GM23338 (cell line): ENCODE measurements around the gene GPC6. TPM values are rescaled to one million over a fixed set of nuclear protein-coding genes. Genes with fewer than 3 reads are reported as not detected.

Experiments
- ATAC-seq: fragments of 200-7000 bp; cut with Tn5 transposase; 3 replicates; pipeline ENCODE4 v1.9.1; 2020
- DNase-seq: peaks from one replicate; pipeline ENCODE4 v3.0.0-alpha.2; 2015; ENCODE audit warnings: low spot score
- H2AFZ ChIP-seq: fragments of 200-600 bp; sonication (generic); 2 replicates; pipeline ENCODE4 v1.8.0; 2016; ENCODE audit warnings: antibody characterized with exemption, mild to moderate bottlenecking, moderate library complexity
- H3F3A ChIP-seq: fragments of 200-600 bp; sonication (generic); replicated peaks from 2 replicates; pipeline ENCODE4 v1.8.0; 2017; ENCODE audit warnings: antibody characterized with exemption, mixed run types, low read depth
- H3K27ac ChIP-seq: fragments of 200-600 bp; sonication (generic); 2 replicates; pipeline ENCODE4 v1.6.1; 2016; ENCODE audit warnings: low read depth
- H3K27me3 ChIP-seq: fragments of 200-600 bp; sonication (generic); 2 replicates; pipeline ENCODE4 v1.8.0; 2016; ENCODE audit warnings: mild to moderate bottlenecking, mixed run types, moderate library complexity; ENCODE audit not compliant: insufficient read depth
- H3K36me3 ChIP-seq: fragments of 200-600 bp; sonication (generic); 2 replicates; pipeline ENCODE4 v1.8.0; 2016; ENCODE audit warnings: mild to moderate bottlenecking; ENCODE audit not compliant: insufficient read depth
- H3K4me1 ChIP-seq: fragments of 200-600 bp; sonication (generic); 2 replicates; pipeline ENCODE4 v1.8.0; 2016; ENCODE audit warnings: mild to moderate bottlenecking, moderate library complexity; ENCODE audit not compliant: insufficient read depth
- H3K4me2 ChIP-seq: fragments of 200-600 bp; sonication (generic); 2 replicates; pipeline ENCODE4 v1.7.1; 2017; ENCODE audit warnings: mixed run types
- H3K4me3 ChIP-seq: fragments of 200-600 bp; sonication (generic); 2 replicates; pipeline ENCODE4 v1.6.1; 2016; ENCODE audit warnings: mixed run types
- H3K79me2 ChIP-seq: fragments of 200-600 bp; sonication (generic); replicated peaks from 2 replicates; pipeline ENCODE4 v1.8.0; 2017; ENCODE audit warnings: mild to moderate bottlenecking; ENCODE audit not compliant: insufficient read depth
- H3K9me2 ChIP-seq: fragments of 200-600 bp; sonication (generic); 2 replicates; pipeline ENCODE4 v1.8.0; 2017; ENCODE audit not compliant: insufficient read depth
- H4K20me1 ChIP-seq: fragments of 200-600 bp; sonication (generic); replicated peaks from 2 replicates; pipeline ENCODE4 v1.8.0; 2017; ENCODE audit warnings: mild to moderate bottlenecking; ENCODE audit not compliant: insufficient read depth
- H3K27ac Mint-ChIP-seq: 2 replicates; pipeline ENCODE4 v1.8.0; 2020; ENCODE audit warnings: inconsistent platforms, mild to moderate bottlenecking, moderate library complexity, mixed read lengths
- H3K27me3 Mint-ChIP-seq: 3 replicates; pipeline ENCODE4 v1.8.0; 2022; ENCODE audit warnings: low read depth, mild to moderate bottlenecking, moderate library complexity, mixed read lengths, inconsistent platforms; ENCODE audit not compliant: insufficient read depth, poor library complexity
- H3K36me3 Mint-ChIP-seq: 3 replicates; pipeline ENCODE4 v1.8.0; 2021; ENCODE audit warnings: low read depth, mild to moderate bottlenecking, inconsistent platforms, moderate library complexity, mixed read lengths
- H3K4me1 Mint-ChIP-seq: 3 replicates; pipeline ENCODE4 v1.8.0; 2020; ENCODE audit warnings: mild to moderate bottlenecking, inconsistent platforms, mixed read lengths
- H3K4me3 Mint-ChIP-seq: 3 replicates; pipeline ENCODE4 v1.8.0; 2021; ENCODE audit warnings: moderate library complexity, mild to moderate bottlenecking, inconsistent platforms, mixed read lengths
- H3K9me3 Mint-ChIP-seq: 3 replicates; pipeline ENCODE4 v1.8.0; 2020; ENCODE audit warnings: moderate library complexity, mild to moderate bottlenecking, inconsistent platforms, mixed read lengths
- CREB1 ChIP-seq: fragments of 250-450 bp; sonication (Bioruptor Pico); IDR thresholded peaks from 2 replicates; pipeline ENCODE4 v1.5.0; 2020; ENCODE audit warnings: low read depth, mild to moderate bottlenecking, moderate library complexity
- CTCF ChIP-seq, 2 experiments: fragments of 200-600 bp in 1 of 2; sonication (generic) in 1 of 2; conservative IDR thresholded peaks; 2 replicates each; pipeline versions ENCODE4 v1.5.1 to v1.6.1; 2016 to 2017; ENCODE audit warnings: antibody characterized with exemption in 2 of 2, low read depth in 2 of 2, mild to moderate bottlenecking in 2 of 2, moderate library complexity in 1 of 2
- ETS1 ChIP-seq: IDR thresholded peaks from 2 replicates; pipeline ENCODE4 v1.6.1; 2016; ENCODE audit warnings: antibody characterized with exemption
- EZH2 ChIP-seq: fragments of 200-600 bp; sonication (generic); IDR thresholded peaks from one replicate; pipeline ENCODE4 v1.8.0; 2017; ENCODE audit warnings: antibody characterized with exemption, mild to moderate bottlenecking, low read depth; ENCODE audit not compliant: unreplicated experiment
- EZH2phosphoT487 ChIP-seq: fragments of 200-600 bp; sonication (generic); IDR thresholded peaks from one replicate; pipeline ENCODE4 v1.8.1; 2018; ENCODE audit warnings: antibody characterized with exemption; ENCODE audit not compliant: unreplicated experiment
- JUNB ChIP-seq: IDR thresholded peaks from one replicate; pipeline ENCODE4 v1.6.1; 2016; ENCODE audit warnings: antibody characterized with exemption; ENCODE audit not compliant: unreplicated experiment
- NANOG ChIP-seq: IDR thresholded peaks from 2 replicates; pipeline ENCODE4 v1.6.1; 2016; ENCODE audit warnings: antibody characterized with exemption, borderline replicate concordance
- POLR2AphosphoS5 ChIP-seq: IDR thresholded peaks from 2 replicates; pipeline ENCODE4 v1.6.1; 2016; ENCODE audit warnings: antibody characterized with exemption, low read depth
- REST ChIP-seq: IDR thresholded peaks from one replicate; pipeline ENCODE4 v1.6.1; 2018; ENCODE audit warnings: antibody characterized with exemption; ENCODE audit not compliant: unreplicated experiment
- STAT1 ChIP-seq: IDR thresholded peaks from one replicate; pipeline ENCODE4 v1.6.1; 2016; ENCODE audit warnings: antibody characterized with exemption; ENCODE audit not compliant: unreplicated experiment
- ZNF114 ChIP-seq: fragments of 250-450 bp; sonication (Bioruptor Pico); IDR thresholded peaks from 2 replicates; pipeline ENCODE4 v1.5.0; 2020; ENCODE audit warnings: mild to moderate bottlenecking, moderate library complexity
- ZNF331 ChIP-seq: fragments of 250-450 bp; sonication (Bioruptor Pico); IDR thresholded peaks from 2 replicates; pipeline ENCODE4 v1.5.0; 2020; ENCODE audit warnings: low read depth, mild to moderate bottlenecking, moderate library complexity
- ZNF462 ChIP-seq: fragments of 250-450 bp; sonication (Bioruptor Pico); IDR thresholded peaks from 2 replicates; pipeline ENCODE4 v1.5.0; 2020; ENCODE audit warnings: mild to moderate bottlenecking, moderate library complexity
- polyA plus RNA-seq: library from polyadenylated mRNA; unstranded; fragments of >200 nt; fragmentation: Nextera tagmentation; extraction: Ambion mirVana; gene quantifications from 2 replicates; pipeline ENCODE4 v1.2.1, GENCODE V29; 2016
- total RNA-seq: library from RNA; depleted of rRNA; stranded (reverse); fragments of >200 nt; shearing (Covaris generic); gene quantifications from 2 replicates; pipeline ENCODE4 v1.2.3, GENCODE V29; 2014

Gene GPC6
- total and polyA plus RNA-seq, 2 experiments from 2014 or later: 6.4 to 28.6 TPM

GRCh38 chr13:94140027-94140426, 913.4 kb downstream of the GPC6 start:
- H3K27ac Mint-ChIP-seq: no peak overlapping the region
- H3K27me3 ChIP-seq: peaks cover 96% of the 10 kb centered on the region

More at GRCh38 chr13:94140027-94140426, 913.4 kb downstream of the GPC6 start:
- peaks cover 38% of the 10 kb centered on the region for H3K4me1 ChIP-seq
- H3K27me3 Mint-ChIP-seq: peaks cover 44% of the 10 kb centered on the region
- H3K9me2 ChIP-seq: no peaks in the 10 kb centered on the region
- no peaks in the 10 kb centered on the region for H3K36me3 ChIP-seq
- H2AFZ ChIP-seq: no peak overlapping the region
- no peak overlapping the region for H3K4me3 ChIP-seq
- no peaks in the 10 kb centered on the region for H3K79me2 ChIP-seq
- H3K4me2 ChIP-seq: 0 out of 2 replicates have a peak overlapping the region, but pooled peaks have one; percentile 34
- DNase-seq: peak; percentile 40
- TF ChIP-seq ZNF114 (CRISPR knock-in tag) (no peak), EZH2phosphoT487 (no peak), STAT1 (no peak), NANOG (no peak), ZNF462 (CRISPR knock-in tag) (no peak), EZH2 (no peak), ZNF331 (CRISPR knock-in tag) (no peak), POLR2AphosphoS5 (no peak), JUNB (no peak), CREB1 (CRISPR knock-in tag) (no peak), REST (no peak), ETS1 (no peak), CTCF (conservative IDR thresholded peaks at IDR 0.05; ENCODE audit: low read depth in 2 of 2) (no peak)
- no peaks in the 10 kb centered on the region for H3K36me3 Mint-ChIP-seq
- H3K9me3 Mint-ChIP-seq: no peaks in the 10 kb centered on the region
- no peak overlapping the region for H3K27ac ChIP-seq
- no peak overlapping the region for H3K4me3 Mint-ChIP-seq
- peak; percentile 60 for ATAC-seq
- H3F3A ChIP-seq: no peaks in the 10 kb centered on the region
- H3K4me1 Mint-ChIP-seq: peaks cover 37% of the 10 kb centered on the region
- 0 out of 2 replicates have a peak, but pooled peaks cover 6% of the 10 kb centered on the region for H4K20me1 ChIP-seq
